CD4-positive, alpha-beta T cell treated with Interleukin-2 at 100 ng/mL for 4 hours (primary cell): ENCODE data around the gene ADH7.
"Not testable (repeated sequence)": the region's sequence is repeated elsewhere in the genome, so short reads cannot be mapped to it uniquely, and the experiment has no call there.

Experiments
- DNase-seq: peaks from one replicate; pipeline ENCODE4 v3.0.0-alpha.2; 2020; ENCODE audit warnings: low spot score

The ADH7 gene

GRCh38 chr4:99379571-99379970 is 55.6 kb downstream of the ADH7 start:
- DNase-seq: no peak

DNA sequence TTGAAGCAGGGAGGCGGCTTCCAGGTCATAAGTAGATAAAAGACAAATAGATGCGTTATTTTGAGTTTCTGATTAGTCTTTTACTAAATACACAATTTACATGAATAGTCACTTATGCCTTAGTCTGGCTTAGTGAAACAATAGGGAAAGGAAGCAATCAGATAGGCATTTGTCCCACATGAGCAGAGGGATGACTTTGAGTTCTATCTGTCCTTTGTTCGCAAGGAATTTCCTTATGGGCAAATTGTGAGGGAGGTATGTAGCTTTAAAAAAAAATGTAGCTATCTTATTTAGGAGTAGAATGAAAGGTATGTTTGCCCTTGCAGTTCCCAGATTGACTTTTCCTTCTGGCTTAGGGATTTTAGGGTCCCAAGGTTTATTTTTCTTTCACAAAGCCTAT is 56.3 kb downstream of the ADH7 start:
- DNase-seq: no peak

GRCh38 chr4:99377341-99377740 is 57.8 kb downstream of the ADH7 start:
- not testable (repeated sequence) for DNase-seq

GRCh38 chr4:99372464-99372863 is 62.7 kb downstream of the ADH7 start:
- not testable (repeated sequence) for DNase-seq

DNA sequence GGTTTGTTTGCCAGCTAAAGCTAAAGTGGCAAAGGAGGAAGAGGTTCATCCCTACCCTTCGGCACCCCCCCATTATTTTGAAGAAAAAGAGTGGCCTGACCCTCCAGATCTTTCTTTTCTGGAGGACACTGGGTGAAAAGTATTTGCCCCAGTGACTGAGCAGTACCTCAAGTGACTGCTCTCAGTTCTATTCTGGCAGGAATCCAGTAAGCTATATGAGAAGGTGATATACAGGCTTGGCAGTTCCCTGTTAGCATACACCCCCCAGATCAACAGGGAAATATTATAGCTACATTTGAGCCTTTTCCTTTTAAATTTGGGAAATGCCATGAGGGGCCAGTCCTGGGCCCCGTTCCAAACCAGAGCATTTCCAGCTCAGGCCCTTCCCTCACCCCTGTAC is 67.3 kb downstream of the ADH7 start:
- DNase-seq: not testable (repeated sequence)

DNA sequence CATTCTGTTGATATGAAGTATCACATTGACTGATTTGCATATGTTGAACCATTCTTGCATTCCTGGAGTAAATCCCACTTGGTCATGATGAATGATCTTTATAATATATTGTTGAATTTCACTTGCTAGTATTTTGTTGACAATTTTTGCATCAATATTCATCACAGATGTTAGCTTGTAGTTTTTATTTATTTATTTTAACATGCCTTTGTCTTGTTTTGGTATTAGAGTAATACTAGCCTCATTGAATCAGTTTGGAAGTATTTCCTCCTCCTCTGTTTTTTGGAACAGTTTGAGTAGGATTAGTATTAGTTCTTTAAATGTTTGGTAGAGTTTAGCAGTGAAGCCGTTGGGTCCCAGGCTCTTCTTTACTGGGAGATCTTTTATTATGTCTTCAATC is 68.7 kb downstream of the ADH7 start:
- DNase-seq: no peak

DNA sequence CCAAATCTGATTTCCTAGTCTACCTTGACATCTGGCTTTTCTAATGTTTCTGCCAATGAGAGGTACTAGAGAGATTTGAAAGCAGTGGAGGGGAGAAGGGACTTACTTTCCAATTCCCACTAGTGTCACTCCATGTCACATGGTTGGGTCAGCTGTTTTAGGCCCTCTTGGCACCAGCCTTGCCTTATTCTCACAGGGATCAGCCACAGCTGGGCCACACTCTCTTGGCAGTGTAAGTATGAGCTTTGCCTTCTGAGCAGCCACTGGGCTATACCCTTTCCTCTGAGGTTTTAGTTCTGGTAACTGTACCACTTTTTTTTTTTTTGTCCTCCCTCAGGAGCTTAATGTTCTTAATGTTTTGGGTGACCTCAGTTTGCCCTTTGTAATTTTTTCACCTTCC is 72.4 kb downstream of the ADH7 start:
- no peak for DNase-seq
